ENCODE results near the gene DLEC1.

DNA sequence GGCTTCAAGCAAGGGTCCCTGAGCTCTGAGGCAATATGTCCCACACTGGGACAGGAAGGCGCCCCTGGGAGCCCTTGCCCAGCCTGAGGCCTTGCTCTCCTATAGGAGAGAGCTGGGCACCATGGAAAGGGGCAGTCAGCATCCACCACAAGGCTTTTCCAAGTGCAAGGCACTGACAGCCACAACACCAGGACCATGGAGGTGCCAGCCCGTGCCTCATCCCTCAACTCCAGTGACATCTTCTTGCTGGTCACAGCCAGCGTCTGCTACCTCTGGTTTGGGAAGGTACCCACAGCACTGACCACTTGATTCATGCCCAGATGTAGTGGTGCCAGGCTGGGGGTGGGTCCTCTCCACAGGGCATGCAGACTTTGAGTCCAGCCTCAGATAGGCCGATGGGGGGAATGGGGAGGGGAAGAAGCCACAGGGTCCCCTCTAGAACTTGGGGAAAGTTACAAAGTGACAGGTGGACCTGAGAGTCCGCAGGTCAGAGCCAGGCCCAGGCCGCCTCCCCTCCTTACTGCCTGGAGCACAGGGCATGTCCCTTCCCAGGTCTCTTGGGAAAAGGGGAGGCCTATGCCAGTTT is 36.6 kb upstream of the DLEC1 start:
- TF ChIP-seq, protein P1, sequence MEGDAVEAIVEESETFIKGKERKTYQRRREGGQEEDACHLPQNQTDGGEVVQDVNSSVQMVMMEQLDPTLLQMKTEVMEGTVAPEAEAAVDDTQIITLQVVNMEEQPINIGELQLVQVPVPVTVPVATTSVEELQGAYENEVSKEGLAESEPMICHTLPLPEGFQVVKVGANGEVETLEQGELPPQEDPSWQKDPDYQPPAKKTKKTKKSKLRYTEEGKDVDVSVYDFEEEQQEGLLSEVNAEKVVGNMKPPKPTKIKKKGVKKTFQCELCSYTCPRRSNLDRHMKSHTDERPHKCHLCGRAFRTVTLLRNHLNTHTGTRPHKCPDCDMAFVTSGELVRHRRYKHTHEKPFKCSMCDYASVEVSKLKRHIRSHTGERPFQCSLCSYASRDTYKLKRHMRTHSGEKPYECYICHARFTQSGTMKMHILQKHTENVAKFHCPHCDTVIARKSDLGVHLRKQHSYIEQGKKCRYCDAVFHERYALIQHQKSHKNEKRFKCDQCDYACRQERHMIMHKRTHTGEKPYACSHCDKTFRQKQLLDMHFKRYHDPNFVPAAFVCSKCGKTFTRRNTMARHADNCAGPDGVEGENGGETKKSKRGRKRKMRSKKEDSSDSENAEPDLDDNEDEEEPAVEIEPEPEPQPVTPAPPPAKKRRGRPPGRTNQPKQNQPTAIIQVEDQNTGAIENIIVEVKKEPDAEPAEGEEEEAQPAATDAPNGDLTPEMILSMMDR (IDR thresholded peaks at IDR 0.05) = no peak
- TF ChIP-seq POLR2AphosphoS5 (IDR thresholded peaks at IDR 0.05; ENCODE audit: low read depth, low read length) (no peak), TCF7L2 (IDR thresholded peaks at IDR 0.05; ENCODE audit: low read depth, low read length) (no peak), SIN3A (IDR thresholded peaks at IDR 0.05; ENCODE audit: borderline replicate concordance, insufficient read depth, low read depth, low read length) (no peak)
- TF ChIP-seq, protein P2, sequence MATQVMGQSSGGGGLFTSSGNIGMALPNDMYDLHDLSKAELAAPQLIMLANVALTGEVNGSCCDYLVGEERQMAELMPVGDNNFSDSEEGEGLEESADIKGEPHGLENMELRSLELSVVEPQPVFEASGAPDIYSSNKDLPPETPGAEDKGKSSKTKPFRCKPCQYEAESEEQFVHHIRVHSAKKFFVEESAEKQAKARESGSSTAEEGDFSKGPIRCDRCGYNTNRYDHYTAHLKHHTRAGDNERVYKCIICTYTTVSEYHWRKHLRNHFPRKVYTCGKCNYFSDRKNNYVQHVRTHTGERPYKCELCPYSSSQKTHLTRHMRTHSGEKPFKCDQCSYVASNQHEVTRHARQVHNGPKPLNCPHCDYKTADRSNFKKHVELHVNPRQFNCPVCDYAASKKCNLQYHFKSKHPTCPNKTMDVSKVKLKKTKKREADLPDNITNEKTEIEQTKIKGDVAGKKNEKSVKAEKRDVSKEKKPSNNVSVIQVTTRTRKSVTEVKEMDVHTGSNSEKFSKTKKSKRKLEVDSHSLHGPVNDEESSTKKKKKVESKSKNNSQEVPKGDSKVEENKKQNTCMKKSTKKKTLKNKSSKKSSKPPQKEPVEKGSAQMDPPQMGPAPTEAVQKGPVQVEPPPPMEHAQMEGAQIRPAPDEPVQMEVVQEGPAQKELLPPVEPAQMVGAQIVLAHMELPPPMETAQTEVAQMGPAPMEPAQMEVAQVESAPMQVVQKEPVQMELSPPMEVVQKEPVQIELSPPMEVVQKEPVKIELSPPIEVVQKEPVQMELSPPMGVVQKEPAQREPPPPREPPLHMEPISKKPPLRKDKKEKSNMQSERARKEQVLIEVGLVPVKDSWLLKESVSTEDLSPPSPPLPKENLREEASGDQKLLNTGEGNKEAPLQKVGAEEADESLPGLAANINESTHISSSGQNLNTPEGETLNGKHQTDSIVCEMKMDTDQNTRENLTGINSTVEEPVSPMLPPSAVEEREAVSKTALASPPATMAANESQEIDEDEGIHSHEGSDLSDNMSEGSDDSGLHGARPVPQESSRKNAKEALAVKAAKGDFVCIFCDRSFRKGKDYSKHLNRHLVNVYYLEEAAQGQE (IDR thresholded peaks at IDR 0.05; ENCODE audit: insufficient read depth in 1 of 2, low read depth in 2 of 2, low read length in 1 of 2) = no peak
